GM18502 (cell line): ENCODE results near the gene HIVEP1.

Experiments used
- ATAC-seq: cut with Tn5 transposase; IDR thresholded peaks from one replicate; pipeline ENCODE4 v1.9.1; 2021; ENCODE audit warnings: mild to moderate bottlenecking; ENCODE audit not compliant: unreplicated experiment, poor library complexity

HIVEP1 gene

DNA sequence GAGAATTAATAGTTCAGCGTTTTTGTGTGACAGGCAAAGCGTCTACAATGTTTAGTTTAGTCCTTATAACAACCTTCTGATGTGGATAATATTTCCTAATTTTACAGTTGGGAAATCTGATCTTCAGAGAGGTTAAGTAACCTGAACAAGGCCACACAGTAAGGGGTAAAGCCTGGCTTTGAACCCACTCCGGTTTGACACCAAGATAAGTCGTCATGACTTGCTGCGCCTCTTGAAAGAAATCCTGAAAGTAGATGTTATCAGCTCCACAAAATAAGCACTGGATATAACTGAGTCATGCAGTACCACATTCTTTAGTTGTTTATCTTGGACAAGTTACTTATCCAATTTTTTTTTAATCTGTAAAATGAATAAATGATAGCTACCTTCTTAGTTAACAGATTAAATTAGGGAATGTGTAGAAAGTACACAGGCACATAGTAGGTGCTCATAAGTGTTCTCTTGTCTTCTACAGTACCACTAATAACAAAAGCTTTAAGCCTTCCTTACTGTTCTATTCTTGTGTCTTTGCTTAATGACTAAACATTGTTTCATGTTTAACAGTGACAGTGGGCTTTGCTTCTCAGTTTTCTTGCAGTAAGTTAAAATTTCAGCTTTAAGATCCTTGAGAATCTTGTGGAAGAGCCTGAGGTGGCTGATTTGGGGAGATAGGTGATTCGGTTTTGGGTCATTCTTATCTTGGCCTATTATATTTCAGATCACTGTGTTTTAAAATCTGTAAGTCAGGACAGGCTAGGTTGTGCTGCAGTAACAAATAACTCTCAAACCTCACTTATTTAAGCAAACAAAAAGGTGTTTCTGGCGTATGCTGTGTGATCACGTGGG is 2.1 kb downstream of the HIVEP1 start:
- ATAC-seq: no peak

- no peak for ATAC-seq
These were observed 2.7 kb downstream of the HIVEP1 start for GRCh38 chr6:12014873-12015149.

- ATAC-seq: no peak
These were observed 5.2 kb downstream of the HIVEP1 start for GRCh38 chr6:12017263-12017662.

- no peak for ATAC-seq
These were observed 5.8 kb downstream of the HIVEP1 start for GRCh38 chr6:12017876-12018401.

DNA sequence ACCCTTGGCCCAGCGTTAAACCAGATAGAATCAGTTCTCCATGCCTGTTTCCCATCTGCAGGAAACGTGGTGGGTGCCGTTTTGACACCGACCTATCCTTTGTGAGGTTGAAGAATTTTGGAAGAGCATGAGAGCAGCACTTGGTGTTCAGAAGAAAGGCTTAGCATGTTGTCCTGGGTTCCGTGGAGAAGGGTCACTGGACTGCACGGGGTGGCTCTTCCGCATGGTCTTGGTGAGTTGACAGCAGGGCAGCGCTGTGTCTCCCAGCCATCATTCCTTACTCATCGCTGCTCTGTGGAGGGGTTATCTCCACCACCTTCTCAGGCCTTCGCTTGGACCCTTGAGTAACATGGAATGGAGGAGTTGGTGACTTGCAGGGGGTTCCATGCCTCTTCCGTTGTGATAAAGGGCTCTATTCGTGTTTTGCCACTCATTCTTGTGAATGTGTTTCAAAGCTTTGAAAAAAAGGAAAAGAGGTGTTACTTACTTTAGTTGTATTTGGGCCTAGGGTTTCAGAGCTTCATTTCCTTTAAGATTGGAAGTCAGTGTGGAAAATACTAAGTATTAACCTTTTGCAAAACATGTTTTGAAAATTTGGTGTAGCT is 8.2 kb downstream of the HIVEP1 start:
- no peak for ATAC-seq

DNA sequence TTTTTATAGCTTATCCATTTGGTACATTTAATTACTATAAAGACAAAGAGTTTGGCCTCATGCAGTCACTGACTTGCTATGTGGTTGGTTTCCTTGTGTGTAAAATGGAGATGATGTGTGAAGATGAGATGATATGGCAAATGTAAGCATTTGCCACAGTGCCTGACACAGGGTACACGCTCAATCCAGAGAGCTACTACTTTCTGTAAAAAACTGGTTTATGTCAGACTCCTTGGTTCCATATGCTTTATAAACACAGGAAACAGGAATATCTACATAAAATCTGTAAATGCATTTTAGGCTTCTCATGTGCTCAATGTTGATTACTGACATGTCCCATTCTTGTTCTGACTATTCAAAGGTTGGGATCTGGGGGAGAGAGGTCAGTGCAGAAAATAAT is 10.4 kb downstream of the HIVEP1 start:
- no peak for ATAC-seq

DNA sequence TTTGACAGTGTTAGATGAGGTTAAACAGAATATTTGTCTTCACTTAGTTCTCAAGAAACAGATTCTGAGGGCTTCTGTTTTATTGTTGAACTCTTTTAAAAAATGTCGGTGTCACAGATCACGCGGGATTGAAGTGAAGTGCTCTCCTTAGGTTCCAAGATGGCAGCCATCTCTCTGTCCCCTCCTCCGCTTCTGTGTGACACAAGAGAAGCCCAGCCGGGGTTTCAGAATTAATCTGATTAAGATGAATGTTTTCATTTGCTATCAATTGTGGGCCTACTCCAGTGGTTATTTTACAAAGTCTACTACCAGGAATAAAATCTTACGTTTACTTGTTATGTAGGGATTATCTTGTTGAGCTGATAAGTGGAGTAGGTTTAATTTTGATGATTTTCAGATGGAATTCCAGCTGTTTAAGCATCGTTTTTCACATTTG is 10.9 kb downstream of the HIVEP1 start:
- ATAC-seq: no peak

DNA sequence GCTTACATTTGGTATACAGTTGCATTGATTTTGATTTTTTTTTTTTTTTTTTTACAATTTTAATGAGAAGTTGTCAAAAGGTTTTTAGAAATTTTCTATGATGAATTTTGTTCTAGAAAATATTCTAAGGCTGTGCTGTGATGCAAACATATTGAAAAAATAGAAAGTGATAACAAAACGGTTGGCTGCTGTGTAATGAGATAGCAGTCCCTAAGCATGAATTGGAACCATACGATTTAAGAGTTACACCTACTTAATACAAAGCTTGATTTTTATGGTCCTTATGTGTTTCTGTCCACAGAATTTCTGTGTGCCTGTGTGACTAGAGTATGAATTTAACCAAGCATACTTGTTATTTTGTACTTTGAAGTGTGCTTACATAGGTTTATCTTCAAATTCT is 12.1 kb downstream of the HIVEP1 start:
- no peak for ATAC-seq

GRCh38 chr6:12024699-12025434 is 12.8 kb downstream of the HIVEP1 start:
- ATAC-seq: no peak

DNA sequence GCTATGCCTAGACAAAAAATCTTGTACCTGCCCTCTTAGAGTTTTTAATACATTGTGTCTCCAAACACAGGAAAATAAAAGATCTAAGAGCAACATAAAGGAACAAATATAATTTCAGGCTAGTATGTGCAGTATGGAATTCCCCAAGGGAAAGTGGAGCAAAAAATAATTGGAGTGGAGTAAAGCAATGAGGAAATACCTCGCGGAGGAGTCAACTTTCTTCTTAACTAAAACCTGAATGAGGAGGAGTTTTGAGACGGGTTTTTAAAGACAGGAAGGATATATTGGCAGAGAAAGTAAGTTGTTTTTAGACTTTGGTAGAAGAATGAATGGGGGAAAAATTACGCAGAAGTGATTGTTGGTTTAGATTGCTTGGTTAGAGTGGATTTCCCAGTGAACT is 14.0 kb downstream of the HIVEP1 start:
- no peak for ATAC-seq

- no peak for ATAC-seq
These were observed 14.7 kb downstream of the HIVEP1 start for GRCh38 chr6:12026833-12027232.

GRCh38 chr6:12028213-12028612 is 16.1 kb downstream of the HIVEP1 start:
- no peak for ATAC-seq

- ATAC-seq: no peak
These were observed 18.0 kb downstream of the HIVEP1 start for GRCh38 chr6:12029979-12030737.

DNA sequence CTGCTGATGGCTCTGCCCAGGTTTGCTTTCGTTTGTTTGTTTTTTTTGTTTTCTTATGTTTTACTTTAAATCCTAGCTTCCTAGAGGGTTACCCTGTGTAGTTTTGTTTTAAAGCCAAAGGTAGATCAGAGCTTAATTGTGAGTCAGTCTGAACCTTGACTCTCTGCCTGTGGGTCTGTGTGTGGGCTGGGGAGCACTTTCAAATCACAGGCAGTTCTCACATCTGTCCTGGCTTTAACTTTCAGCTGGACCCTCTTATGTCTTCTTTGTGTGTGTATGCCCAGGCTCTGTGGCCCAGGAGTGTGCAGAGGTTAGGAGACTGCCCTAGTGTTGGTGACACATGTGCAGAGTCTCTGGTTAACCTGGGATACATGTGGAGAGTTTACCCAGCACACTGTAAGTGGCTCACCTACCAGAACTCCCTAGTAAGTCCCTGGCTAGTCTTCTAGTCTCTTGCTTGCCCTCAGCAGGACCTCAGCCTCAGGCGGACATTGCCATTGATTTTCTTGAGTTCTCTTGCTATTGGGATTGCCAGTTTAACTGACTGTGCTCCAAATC is 19.0 kb downstream of the HIVEP1 start:
- ATAC-seq: no peak

DNA sequence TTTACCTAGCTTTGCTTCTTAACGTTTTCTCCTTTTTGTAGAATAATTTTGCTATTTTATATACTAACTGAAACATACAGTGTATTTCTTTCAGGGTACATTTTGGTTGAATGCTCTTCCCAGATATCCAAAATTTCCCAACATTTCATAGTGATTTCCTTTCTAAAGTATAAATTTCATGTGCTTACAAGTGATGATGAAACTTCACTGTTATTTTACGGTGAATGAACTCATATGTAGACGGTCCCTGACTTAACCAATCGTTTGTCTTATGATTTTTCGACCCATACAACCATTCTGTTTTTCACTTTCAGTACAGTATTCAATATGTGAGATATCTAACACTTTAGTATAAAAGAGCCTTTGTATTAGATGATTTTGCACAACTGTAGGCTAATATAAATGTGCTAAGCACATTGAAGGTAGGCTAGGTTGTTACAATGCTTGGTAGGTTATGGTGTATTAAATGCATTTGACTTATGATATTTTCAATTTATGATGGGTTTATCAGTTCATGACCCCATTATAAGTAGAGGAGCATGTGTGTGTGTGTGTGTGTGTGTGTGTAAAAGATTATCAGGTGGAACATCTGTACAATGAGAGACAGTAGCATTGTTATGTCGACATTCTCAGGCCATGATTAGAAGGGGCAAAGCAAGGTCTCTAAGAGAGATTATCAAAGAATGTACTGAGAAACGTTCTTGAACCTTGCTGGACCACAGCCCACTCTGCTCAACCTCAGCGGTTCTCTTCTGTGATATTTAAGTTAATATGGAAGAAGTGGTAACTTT is 20.9 kb downstream of the HIVEP1 start:
- no peak for ATAC-seq

- ATAC-seq: no peak
These were observed 21.7 kb downstream of the HIVEP1 start for GRCh38 chr6:12033770-12034169.

- ATAC-seq: no peak
These were observed 22.2 kb downstream of the HIVEP1 start for GRCh38 chr6:12034349-12034748.

DNA sequence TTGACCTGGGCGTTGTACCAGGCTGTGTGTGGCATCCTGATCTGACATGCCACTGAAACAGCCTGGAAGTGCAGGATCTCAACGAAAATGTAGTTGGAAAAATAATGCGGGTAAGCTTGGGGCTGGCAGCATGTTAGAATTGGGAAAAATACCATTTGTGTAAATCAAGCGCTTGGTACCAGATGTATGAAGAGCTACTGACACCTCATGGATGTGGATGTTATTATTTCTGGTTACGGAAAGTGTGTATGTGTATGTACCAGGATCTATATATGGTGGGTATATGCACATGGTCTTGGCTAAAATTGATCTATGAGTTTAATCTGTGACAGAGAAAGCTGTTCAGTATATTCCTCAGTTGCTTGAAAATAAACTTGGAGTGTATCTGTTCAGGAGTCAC is 22.7 kb downstream of the HIVEP1 start:
- no peak for ATAC-seq

GRCh38 chr6:12036766-12037165 is 24.7 kb downstream of the HIVEP1 start:
- no peak for ATAC-seq
